Activated CD4-positive, alpha-beta T cell treated with anti-CD3 and anti-CD28 coated beads for 24 hours (primary cell): Measurements from ENCODE around the gene VOPP1.

Experiments
- DNase-seq, 2 donors: peaks; one replicate each; pipeline ENCODE4 v3.0.0-alpha.2; 2020; ENCODE audit warnings: low read depth in 2 of 2

Gene VOPP1

DNA sequence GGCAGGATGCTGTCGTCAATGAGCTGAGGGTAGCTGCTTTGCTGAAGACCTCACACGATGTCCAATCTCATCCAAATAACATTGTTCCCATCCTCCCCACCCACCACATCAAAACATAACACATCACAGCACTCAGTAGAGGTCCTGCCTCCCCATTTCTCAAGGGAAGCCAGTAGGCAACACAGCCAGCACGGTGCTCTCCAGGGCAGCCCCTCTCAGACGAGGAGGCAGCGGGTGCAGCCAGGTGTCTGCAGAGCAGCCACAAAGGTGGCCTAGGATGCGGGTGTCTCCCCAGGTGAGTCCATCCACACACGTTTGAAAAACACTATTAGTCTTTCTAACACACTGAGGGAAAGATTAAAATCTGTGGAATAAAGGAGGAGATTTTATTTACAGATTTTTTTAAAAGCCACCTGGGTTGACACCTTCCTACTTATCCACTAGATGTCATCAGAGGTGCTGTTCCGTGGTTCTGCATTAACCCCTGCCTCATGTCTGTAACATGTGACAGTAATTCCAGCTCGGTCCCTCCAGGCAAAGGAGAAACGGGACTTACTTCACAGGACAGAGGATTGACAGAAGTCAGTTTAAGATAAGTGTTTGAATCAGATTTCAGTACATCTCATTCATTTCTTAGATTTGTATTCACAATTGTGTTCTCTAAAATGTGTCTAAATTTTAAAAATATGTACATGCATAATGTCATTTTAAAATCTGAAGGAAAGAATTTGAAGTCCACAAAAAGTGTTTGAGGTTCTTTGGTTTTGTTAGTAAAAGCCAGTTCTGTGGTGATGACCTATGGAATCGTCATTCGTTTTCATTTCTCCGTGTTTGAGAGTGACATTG, 139.1 kb downstream of the VOPP1 start:
- DNase-seq: no peak

DNA sequence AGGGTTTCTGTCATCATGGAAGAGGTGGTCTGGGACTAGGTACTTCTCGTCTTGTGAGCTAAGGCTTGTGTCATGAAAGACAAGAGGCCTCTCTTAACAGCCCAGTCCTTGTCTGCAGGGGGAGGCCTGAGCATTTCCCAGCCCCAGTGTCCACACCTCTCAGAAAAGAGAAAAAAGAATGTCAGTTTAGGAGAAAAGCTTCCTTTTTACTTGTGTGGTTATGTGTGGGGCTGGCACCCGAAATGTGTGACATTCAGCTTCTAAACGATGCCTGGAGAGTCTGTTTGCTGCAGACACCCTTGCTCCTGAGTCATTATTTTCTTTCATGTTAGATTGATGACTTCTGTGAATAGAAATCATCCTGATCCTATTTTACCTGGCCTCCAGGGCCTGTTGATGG, 139.8 kb downstream of the VOPP1 start:
- no peak for DNase-seq

DNA sequence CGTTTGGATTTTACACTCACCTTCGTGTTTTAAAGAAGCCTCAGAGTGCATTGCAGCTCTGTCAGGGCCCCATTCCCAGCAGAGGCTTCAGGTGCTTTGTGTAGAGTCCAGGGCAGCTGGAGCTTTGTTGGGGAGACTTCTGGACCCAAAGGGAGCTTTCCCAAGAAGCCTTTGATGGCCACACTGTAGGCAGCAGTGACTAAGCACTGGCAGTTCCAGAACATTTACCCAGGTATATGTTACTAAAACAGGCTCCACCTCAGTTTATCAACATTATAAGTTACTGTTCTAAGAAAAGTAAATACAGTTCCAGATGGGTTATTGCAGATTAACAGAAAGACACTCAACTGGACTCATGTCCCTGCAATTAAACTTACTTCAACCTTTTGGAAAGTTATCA, 140.4 kb downstream of the VOPP1 start:
- DNase-seq: no peak

DNA sequence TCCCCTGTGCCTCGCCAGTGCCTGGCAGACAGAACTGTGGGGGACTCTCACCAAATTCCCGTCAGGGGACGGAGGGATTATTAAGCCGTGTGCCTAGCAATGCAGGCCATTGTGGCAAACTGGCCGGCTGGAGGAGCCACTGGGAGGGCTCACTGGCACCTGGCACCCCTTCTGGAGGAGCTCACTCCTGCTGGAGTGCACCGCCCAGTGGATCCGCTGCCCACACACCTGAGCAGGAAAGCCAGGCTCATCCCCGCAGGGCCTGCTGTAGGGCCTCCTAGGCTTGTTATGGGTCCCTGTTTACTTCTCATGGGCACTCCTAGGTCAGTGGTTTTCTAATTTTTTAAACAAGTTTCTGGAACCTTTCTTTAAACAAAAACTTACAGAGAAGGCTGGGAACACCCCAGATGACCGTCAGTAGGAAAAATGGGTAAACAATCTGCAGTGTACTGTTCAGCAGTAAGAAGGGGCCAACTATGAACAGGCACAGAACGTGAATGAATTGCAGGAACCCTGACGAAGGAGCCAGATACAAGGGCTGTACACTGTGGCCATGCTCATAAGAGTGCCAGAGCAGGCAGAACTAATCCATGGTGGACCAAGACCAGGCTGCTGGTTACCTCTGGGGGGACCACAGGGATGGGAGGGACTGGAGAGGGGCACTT, 142.3 kb downstream of the VOPP1 start:
- no peak for DNase-seq

DNA sequence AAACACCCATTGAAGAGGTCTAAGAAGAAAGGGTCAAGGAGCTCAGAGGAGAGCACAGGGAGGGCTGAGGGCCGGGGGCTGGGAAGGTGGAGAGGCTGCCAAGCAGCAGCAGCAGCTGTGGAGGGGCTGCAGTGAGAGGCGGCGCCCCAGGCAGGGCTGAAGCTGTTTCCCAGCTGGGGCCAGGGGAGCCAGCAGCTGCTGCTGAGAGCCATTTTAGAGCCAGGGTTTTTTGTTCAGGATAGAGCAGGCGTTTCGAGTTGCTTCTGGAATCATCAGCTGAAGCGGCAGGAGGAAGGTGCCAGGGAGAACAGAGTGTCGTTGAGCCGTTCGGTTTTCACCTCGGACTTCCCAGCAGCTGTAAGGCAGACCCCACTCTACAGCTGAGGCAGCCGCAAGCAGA, 144.5 kb downstream of the VOPP1 start:
- no peak for DNase-seq

DNA sequence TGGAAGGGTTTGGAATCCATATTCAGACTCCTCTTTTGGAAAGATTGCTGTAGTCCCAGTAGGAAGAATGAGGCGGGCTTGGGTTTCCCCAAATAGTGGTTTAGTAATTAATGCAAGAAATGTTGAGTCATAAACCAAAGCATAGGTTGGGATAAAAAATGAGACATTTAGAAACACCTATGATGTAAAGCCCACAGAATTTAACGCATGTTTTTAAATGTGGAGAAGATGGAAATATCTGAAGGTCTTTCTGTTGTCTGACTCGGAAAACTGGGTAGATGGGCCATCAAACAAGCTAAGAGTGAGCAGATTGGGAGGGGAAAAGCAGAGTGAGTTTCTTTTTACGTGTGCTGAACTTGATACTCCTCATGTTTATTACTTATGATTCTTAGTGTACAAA, 145.0 kb downstream of the VOPP1 start:
- DNase-seq: no peak

DNA sequence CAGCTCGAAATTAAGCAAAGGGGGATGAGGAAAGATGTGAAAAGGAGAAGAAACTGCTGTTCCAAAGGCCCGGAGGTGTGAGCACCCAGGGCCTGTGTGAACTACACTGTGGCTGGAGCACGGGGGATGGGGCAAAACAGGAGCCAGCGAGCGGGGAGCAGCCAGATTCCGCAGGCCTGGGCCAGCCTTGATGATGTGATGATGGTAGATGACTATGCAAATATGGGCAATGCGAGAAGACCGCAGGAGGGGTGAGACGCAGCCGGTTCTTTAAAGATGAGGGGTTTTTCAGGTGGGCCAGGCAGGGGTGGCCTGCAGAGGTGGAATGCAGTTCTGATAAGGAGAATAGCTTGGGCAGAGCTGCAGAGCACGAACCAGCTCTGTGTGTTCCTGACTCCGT, 145.6 kb downstream of the VOPP1 start:
- DNase-seq: no peak

DNA sequence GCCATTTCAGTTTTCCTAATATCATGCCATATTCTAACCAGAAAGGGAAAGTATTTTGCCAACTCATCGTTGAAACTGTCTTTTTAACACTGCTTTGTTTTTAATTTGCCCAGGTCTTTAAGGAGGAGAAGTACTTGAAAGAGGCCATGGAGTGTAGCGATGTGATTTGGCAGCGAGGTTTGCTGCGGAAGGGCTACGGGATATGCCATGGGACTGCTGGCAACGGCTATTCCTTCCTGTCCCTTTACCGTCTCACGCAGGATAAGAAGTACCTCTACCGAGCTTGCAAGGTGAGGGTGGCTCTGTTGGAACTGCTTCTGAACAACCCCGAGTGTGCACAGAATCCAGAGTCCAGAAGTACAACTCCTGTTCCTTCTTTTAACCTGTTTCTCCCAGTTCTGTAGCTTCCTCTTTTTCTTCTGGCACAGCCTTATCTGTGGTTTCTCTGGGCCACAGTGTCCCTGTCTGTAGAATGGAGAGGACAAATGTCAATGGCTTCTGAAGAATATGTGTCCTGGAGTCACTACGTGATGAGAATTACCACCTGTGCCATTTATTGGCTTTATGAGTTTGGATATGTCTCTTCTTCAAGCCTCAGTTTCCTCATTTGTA, 147.1 kb downstream of the VOPP1 start:
- no peak for DNase-seq

DNA sequence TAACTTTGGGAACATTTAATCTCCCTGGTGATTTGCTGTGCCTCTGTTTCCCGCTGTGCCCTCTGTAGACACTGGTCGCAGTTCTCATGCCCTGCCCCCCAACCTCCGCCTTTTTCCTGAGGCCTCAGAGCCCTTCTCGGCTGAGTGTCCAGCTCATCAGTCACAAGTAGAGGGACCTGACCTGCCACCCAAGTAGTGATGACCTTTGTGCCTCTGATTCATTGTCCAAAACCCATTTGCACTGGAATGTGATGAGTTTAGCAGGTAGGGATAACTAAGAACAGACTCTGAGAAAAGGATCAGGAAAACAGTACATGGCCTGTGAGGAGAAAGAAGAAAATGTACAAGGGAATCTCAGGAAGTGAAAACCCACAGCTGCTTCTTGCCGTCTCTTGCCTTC, 148.4 kb downstream of the VOPP1 start:
- DNase-seq: no peak

DNA sequence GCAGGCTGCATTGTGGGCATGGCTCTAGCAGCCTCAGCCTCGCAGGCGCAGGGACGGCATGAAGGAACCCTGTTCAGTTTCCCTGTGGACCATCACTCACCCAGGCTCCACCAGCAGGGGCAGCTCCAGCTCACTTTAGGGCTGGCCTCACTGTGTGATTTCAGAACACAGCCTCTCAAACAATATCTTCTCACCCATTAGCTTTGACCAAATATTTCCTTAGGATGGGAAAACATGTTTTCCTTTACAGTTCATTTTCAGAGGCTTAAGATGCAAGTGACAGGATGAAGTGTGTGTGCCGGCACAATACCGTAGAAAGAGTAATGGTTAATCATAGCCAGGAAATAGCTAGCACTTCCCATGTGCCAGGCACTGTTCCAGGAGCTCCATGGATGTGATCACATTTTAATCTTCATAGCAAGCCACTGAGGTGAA, 149.0 kb downstream of the VOPP1 start:
- no peak for DNase-seq
